Pulmonary artery endothelial cell (primary cell): ENCODE results near the gene PGAP1. TPM values are rescaled to one million over a fixed set of nuclear protein-coding genes. Genes with fewer than 3 reads are reported as not detected.

Source experiments
- DNase-seq: peaks from one replicate; pipeline ENCODE4 v3.0.0-alpha.2; 2011; ENCODE audit warnings: low read depth, low spot score
- total RNA-seq: library from RNA; depleted of rRNA; stranded (reverse); fragments of >200 nt; gene quantifications from 2 replicates; pipeline ENCODE4 v1.2.3, GENCODE V29; 2014

The PGAP1 gene, protein sequence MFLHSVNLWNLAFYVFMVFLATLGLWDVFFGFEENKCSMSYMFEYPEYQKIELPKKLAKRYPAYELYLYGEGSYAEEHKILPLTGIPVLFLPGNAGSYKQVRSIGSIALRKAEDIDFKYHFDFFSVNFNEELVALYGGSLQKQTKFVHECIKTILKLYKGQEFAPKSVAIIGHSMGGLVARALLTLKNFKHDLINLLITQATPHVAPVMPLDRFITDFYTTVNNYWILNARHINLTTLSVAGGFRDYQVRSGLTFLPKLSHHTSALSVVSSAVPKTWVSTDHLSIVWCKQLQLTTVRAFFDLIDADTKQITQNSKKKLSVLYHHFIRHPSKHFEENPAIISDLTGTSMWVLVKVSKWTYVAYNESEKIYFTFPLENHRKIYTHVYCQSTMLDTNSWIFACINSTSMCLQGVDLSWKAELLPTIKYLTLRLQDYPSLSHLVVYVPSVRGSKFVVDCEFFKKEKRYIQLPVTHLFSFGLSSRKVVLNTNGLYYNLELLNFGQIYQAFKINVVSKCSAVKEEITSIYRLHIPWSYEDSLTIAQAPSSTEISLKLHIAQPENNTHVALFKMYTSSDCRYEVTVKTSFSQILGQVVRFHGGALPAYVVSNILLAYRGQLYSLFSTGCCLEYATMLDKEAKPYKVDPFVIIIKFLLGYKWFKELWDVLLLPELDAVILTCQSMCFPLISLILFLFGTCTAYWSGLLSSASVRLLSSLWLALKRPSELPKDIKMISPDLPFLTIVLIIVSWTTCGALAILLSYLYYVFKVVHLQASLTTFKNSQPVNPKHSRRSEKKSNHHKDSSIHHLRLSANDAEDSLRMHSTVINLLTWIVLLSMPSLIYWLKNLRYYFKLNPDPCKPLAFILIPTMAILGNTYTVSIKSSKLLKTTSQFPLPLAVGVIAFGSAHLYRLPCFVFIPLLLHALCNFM
- 9.3 and 10.4 TPM in 2 replicates for total RNA-seq

DNA sequence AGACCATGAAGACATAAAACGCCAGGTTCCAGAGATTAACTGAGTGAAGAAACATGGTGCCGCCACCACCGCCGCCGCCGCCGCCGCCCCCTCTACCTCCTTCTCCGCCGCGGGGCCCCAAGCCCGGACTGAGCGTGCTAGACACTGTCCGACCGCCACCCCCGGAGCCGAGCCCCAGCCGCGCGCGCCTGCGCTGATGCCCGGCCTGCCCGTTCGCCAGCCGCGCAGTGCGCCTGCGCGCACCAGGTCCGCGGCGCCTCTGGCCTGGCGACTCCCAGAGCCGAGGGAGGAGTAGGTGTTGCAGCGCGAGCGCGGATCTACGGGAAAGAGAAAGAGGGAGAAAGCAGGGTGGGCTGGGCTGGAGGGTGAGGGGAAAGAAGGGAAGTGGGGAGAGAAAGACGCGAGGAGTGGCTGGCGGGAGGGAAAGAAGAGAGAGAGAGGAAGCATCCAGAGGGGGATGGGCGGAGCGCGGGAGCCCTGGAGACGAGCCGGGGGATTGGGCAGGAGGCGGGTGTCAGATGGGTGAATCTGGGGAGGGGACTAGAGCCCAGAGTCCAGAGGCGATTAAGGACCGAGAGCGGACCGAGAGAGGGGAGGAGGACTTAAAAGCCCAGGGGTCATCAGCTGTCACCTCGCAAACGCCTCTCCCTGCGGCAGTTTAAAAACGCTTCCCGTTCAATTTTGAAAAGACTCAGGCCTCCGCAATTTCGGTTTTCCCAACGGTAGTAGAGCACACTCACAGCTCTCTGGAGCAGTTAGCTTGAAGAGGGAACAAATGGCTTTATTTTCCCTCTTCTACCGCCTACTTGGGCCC is at the start of gene PGAP1:
PGAP1 (minus strand) TSS at position 146 of the 814 bp plus-strand sequence; CDS start at position 55, 91 bp downstream.
- DNase-seq, result peak; percentile 66

DNA sequence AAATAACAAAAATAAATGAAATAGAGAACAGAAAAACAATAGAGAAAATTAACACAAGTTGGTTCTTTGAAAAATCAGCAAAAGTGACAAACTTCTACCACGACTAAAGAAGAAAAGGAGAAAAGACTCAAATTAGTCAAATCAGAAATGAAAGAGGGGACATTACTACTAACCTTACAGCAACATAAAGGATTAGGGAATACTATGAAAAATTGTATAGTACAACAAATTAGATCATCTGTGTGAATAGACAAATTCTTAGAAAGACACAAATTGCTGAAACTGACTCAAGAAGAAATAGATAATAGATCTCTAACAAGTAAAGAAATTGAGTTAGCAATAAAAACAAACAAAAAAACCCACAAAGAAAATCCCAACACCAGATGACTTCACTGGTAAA is 48.5 kb upstream of the PGAP1 start:
- DNase-seq, result no peak

DNA sequence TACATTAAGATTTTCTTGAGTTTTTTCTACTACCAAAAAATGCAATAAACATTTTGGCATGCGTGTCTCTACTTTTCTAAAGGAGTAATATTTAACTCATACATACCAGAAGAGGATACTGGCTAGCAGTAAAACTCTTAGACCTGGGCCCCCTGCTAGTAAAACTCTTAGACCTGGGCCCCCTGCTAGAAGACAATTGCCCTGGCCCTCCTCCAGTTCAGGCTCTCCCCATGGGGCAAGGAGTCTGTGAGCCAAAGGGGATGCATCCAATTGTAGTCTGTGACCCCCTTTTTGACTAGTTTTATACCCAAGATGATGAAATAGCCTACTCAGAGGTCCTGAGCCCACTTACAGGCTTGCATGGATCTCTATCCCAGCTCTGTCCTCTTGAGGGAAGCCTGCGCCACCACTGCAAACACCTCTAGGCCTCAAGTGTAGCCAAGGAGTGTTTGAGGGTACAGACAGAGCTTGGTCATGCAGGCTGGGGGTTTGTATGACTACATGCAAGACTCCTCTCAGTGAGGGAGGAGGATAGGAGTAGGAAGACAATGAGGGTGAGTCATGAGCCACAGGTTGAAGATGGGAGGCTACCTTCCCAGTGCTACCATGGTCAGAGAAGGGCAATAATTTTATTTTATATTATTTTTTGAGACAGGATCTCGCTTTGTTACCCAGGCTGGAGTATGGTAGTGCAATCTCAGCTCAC is 45.2 kb upstream of the PGAP1 start:
- DNase-seq, result no peak

DNA sequence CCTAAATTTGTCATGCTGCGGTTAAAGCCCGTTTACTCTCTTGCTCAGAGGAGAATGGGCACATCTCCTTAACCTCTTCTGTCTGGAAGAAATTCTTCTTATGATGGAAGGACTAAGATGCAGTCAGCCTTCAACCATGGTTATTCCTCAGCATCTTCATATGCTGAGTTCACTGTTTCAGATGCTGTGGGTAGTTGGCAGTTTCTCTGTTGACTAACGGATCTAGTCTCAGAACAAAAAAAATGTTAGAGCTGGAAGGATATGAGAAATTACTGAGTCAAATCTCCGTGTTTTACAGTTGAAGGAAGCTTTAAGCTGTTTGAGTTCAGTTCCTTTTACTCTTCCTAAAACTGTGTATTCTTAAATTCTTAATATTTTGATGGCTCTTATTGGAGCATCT is 43.6 kb upstream of the PGAP1 start:
- DNase-seq, result no peak

DNA sequence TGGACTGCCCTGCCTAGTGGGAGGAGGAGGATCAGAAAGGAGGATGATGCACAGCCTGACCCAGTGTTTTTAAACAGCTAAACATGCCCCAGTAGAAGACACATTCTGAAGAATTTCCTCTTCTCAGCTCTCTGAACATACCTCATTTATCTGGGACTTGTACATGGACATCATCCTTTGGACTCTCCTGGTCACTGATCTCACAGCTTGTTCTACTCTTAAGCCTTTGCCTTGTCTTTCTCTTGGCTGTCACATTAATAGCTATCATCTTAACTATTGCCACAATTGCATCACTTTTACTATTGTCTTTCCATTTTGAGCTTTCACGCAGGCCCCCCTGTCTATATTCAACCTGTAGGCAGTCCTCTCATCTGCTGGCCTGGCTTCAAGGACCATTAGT is 42.0 kb upstream of the PGAP1 start:
- no peak for DNase-seq

DNA sequence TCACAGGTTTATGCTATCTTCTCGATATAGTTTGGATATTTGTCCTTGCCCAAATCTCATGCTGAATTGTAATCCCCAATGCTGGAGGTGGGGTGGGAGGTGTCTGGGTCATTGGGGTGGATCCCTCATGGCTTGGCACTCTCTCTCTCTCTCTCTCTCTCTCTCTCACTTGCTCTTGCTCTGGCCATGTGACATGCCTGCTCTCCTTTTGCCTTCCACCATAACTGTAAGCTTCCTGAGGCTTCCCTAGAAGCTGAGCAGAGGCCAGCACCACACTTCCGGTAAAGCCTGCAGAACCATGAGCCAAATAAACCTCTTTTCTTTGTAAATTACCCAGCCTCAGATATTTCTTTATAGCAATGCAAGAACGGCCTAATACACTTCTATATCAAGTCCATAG is 41.3 kb upstream of the PGAP1 start:
- DNase-seq, result no peak

DNA sequence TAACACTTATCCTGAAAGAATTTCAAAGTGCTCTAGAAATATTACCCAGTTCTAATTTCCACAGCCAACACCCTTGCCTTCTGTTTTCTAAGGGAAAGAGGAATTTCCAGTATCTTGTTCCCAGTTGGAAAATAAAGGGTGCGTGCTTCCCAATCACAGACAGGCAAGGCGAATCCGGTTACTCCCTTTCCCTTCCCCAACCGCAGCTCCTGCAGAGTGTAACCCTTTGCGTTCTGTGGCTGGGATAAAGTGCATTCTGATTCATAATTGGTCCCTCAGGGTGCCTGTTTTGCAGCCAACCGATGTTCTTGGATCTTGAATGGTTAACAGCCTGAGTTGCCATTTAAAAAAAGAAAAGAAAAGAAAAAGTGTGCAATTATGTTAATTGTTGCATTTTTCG is 40.6 kb upstream of the PGAP1 start:
- DNase-seq, result no peak

DNA sequence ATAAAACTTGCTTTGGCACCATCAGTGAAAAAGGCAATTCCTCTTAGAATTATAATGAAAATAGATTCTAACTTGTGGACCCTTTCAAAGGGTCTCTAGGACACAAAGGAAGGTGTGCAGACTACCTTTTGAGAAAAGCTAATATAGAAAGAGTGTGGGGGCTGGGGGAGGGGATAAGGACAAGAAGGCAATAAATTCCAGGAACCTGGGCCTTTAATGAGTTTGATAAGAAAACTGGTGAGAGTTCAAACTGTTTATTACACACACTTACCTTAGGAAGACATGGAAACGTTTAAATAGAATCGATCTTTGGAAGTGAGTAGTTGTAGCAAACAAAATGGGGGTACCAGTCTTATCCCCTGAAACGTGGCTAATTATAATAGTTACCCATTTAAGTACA is 39.6 kb upstream of the PGAP1 start:
- DNase-seq, result no peak

DNA sequence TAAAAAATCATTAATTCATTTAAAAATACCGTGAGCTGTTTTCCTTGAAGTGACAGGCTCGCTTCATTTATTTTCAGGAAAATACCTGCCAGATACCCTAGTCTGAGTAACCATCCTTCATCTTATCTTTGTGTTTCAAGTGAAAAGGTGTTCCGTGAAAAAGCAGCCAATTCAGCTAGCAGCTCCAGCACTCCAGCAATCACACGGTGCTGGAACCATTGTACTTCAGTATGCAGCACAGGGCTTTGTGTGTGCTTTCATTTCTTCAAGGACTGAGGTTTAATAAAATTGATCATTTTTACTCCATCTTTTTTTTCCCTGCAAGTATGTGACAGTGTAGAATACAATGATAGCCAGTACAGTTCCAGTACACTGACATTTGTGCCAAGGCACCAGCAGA is 39.1 kb upstream of the PGAP1 start:
- DNase-seq, result no peak

DNA sequence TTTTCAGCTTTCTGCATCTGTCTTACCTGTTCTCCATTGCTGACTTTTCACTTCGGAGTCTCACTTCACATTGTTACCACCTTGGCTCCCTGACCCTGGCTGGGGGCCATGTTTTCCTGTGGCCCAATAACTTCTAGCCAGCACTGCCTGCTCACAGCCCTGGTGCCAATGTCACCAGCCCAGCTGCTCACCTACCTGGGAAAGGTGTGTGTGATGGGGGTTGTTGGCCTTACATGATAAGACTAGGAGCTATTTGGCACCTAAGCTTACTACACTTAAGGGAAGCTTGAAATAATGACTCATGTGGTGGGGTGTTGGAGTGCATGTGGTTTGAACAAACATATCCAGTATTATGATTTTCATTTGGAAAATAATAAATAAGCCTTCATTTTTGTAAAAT is 37.5 kb upstream of the PGAP1 start:
- no peak for DNase-seq

DNA sequence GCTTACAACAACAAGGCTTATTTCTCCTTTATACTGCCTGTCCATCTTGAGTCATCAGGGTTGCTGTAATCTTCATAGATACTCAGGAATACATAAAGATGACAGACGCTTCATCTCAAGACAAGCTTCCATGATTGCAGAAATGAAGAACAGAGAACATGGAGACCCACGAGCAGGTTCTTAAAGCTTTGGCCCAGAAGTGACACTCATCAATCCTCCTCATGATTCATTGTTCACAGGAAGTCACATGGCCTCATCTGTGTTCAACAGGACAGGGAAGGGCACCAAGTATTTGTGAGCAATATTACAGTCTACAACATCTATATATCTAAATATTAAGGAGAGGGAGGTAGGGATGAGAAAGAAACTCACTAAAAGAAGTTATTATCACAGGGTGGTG is 36.5 kb upstream of the PGAP1 start:
- peak; percentile 7 for DNase-seq

DNA sequence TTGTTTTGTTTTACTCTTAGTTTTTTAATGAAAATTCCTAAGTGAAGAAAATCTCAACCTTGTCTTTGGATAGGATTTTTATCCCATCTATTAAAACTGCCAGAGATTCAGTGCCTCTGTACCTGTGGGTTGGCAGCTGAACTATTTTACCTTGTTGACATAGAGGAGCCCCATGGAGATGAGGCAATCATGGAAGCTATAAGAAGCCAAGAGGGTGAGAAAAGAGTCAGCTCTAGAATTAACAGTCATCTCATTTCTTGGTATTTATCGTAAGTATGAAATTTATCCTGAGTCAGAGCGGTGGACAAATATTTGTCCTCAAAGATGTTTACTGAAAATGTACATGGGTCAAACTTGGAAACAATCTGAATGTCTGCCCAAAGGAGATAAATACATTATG is 35.8 kb upstream of the PGAP1 start:
- no peak for DNase-seq

DNA sequence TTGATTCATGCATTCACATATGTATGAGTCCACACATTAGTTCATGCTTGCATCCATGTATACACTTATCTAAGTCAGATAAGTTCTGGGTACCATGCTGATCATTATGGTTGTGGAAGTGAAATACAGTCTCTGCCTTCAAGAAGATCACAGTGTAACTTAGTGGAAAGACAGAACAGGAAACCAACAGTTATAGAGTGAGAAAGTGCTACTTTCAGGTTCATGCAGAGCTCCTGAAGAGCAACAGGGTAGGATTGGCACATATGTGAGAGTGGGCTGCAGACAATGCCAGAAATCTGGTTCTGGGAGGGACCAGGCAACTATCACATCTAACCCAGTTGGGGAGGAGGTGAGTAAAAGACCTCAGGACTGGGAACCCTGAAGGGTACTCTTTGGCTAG is 35.4 kb upstream of the PGAP1 start:
- DNase-seq, result no peak

DNA sequence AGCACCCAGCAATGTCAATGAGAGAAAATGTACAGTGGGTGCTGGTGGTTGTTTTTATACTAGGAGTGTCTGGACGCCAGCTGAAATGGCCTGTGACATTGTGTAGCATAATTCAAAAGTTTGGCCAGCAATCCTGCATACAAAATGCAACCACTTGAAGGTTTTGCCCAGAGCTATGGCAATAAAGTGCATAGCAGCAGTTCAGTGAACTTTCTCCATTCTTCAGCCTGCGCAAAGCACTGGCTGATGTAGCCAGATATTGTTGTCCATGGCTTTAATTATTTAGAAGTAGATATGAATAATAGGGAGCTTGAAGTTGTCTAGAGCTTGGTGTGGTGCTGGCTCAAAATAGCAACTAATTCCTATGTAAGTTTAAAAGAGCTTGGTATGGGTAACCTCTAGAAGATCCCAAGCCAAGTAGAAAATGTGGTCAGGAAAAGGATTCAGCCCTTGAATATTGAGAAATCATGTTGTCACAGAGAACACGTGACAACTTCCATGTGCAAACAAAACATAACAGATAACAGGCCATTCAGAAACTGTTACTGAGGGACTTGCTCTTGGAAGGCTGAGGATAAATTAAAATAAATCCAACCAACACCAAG is 33.3 kb upstream of the PGAP1 start:
- no peak for DNase-seq

DNA sequence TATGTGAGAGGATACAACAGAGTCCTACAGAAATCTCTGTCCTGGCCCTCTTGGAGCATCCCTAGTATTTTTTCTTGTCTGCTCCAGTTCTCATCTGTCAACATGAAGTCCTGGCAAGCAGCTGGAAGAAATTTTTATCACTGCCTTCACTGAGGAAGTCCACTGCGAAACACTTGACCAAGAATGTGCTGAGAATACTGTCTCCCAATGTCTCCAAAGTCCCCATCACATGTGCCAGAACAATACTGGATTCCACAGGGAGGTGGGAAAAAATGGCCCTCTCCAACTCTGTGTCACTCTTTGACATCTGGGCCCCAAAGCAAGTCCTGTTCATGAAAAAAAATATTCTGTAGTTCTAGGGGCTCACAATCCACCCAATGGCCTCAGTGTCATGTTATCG is 32.8 kb upstream of the PGAP1 start:
- no peak for DNase-seq

DNA sequence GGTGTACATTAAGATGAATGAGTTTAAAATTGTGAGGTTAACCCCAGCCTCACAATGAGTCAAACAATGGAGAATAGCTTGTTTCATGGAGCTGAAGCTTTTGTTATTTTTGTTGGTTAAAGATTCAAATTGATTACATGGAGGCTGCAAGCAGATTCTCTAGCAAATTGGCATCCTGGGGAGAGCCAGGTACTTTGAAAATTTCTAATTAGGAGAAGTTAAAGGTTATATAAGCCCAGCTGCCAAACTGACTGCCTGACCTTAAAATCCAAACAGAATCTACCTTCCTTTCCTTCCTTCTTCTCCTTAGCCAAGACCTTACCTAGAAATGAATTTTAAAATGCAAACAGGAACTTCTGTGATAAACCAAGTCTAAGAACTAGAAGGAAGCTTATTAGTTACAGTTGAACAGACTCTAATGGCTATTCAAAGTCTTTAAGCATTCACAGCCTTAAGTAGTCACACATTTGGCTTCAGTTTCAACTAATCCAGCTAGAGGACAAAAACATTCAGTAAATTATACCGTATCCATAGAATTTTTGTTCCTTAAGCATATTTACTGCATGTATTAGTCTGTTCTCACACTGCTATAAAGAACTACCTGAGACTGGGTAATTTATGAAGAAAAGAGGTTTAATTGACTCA is 31.5 kb upstream of the PGAP1 start:
- DNase-seq, result no peak

DNA sequence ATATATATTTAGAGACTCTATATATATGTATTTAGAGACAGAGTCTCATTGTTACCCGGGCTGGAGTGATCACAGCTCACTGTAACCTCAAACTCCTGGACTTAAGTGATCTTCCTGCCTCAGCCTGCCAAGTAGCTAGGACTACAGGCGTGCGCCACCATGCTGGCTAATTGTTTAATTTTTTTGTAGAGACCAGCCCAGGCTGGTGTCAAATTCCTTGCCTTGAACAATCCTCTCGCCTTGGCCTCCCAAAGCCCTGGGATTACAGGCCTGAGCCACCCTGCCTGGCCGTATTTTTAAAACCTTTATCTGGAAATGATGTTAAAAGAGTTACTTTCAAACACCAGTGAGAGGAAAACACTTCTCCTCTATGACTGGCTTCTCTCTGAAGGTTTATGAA is 30.9 kb upstream of the PGAP1 start:
- no peak for DNase-seq

DNA sequence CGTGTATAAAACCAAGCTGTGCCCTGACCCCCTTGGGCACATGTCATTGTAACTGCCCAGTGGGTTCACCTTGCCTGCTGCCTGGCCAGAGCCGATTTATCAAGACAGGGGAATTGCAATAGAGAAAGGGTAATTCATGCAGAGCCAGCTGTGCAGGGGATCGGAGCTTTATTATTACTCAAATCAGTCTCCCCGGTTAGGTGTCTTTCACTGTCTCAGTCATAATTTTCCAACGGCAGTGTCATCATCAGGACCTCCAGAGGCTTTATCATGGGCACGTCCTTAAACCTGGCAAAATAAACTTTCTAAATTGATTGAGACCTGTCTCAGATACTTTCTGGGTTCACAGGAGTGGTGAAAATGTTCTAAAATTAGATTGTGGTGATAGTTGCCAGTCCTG is 29.6 kb upstream of the PGAP1 start:
- DNase-seq, result no peak

DNA sequence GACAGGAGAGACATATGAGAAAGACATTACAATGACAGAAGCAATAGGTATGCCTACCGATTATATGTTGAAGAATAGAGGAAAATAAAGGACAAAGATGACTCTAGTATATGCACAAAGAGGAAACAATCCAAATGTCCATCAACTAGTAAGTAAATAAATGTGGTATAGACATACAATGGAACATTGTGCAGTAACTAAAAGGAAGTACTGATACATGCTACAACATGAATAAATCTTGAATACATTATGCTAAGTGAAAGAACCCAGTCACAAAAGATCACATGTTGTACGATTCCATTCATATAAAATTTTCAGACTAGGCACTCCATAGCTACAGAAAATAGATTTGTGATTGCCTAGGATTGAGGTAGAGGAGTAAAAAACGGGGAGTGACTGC is 28.5 kb upstream of the PGAP1 start:
- DNase-seq, result no peak

DNA sequence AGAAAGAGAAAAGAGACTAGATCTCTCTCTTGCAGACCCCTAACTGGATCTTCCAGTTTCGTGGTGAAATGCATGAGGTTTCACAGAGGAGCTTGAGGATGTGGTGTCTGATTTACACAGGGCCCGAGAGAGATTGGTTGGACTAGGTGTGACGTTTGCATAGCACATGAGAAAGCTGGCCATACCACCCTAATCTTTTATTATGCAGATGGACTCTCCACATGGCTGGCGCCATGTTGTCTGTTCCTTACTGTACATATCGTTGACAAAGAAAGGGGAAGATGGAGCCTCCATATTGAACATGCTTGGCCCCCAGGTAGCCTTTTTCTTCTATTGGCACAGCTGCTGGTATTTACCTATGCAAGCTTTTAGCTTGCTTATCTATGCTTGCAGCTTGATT is 27.5 kb upstream of the PGAP1 start:
- DNase-seq, result no peak
